H1 (cell line): ENCODE results near the gene VWA1.

ENCODE experiments used
- CHD2 ChIP-seq: IDR thresholded peaks from 2 replicates; pipeline ENCODE4 v1.6.1; 2012; ENCODE audit warnings: low read length, improper control_type of control experiment
- FOSL1 ChIP-seq: IDR thresholded peaks from 2 replicates; pipeline ENCODE4 v1.6.1; 2011; ENCODE audit warnings: mild to moderate bottlenecking, low read depth, low read length, moderate library complexity; ENCODE audit not compliant: insufficient read depth
- GTF2F1 ChIP-seq: IDR thresholded peaks from 2 replicates; pipeline ENCODE4 v1.6.1; 2012; ENCODE audit warnings: low read depth, low read length, improper control_type of control experiment, borderline replicate concordance
- HDAC6 ChIP-seq: IDR thresholded peaks from one replicate; pipeline ENCODE4 v1.7.1; 2012; ENCODE audit warnings: low read depth, mild to moderate bottlenecking, inconsistent platforms, low read length, moderate library complexity
- POLR2A ChIP-seq, 2 experiments: IDR thresholded peaks; 1 replicate in 1 of 2; 2 replicates in 1 of 2; pipeline ENCODE4 v1.6.1; 2011; ENCODE audit warnings: low read depth in 2 of 2, low read length in 2 of 2, mild to moderate bottlenecking in 2 of 2; ENCODE audit errors: control extremely low read depth in 1 of 2
- POLR2AphosphoS5 ChIP-seq: IDR thresholded peaks from 2 replicates; pipeline ENCODE4 v1.6.1; 2011; ENCODE audit warnings: low read depth, low read length
- SIN3A ChIP-seq, 2 experiments: IDR thresholded peaks in 1 of 2; conservative IDR thresholded peaks in 1 of 2; 2 replicates each; pipeline ENCODE4 v1.6.1; 2011 to 2012; ENCODE audit warnings: low read length in 2 of 2, improper control_type of control experiment in 1 of 2, low read depth in 1 of 2, mild to moderate bottlenecking in 1 of 2
- SP2 ChIP-seq: IDR thresholded peaks from 2 replicates; pipeline ENCODE4 v1.6.1; 2012; ENCODE audit warnings: mild to moderate bottlenecking, low read length, inconsistent platforms
- SP4 ChIP-seq: IDR thresholded peaks from 2 replicates; pipeline ENCODE4 v1.6.1; 2012; ENCODE audit warnings: low read length, inconsistent platforms
- ZNF274 ChIP-seq: IDR thresholded peaks from 2 replicates; pipeline ENCODE4 v1.7.0; 2012; ENCODE audit warnings: low read length, borderline replicate concordance; ENCODE audit errors: extremely low read depth
- TF ChIP-seq, protein P1 (sequence below), 3 experiments: IDR thresholded peaks; 1 replicate in 2 of 3; 2 replicates in 1 of 3; pipeline versions ENCODE4 v1.5.1 to v1.6.1; 2011; ENCODE audit warnings: low read length in 3 of 3, mild to moderate bottlenecking in 3 of 3, inconsistent platforms in 2 of 3, low read depth in 1 of 3, moderate library complexity in 1 of 3; ENCODE audit not compliant: insufficient read depth in 1 of 3; ENCODE audit errors: control extremely low read depth in 1 of 3
- TF ChIP-seq, protein P2 (sequence below): IDR thresholded peaks from 2 replicates; pipeline ENCODE4 v1.6.1; 2011; ENCODE audit warnings: low read depth, mild to moderate bottlenecking, low read length; ENCODE audit not compliant: insufficient read depth

DNA sequence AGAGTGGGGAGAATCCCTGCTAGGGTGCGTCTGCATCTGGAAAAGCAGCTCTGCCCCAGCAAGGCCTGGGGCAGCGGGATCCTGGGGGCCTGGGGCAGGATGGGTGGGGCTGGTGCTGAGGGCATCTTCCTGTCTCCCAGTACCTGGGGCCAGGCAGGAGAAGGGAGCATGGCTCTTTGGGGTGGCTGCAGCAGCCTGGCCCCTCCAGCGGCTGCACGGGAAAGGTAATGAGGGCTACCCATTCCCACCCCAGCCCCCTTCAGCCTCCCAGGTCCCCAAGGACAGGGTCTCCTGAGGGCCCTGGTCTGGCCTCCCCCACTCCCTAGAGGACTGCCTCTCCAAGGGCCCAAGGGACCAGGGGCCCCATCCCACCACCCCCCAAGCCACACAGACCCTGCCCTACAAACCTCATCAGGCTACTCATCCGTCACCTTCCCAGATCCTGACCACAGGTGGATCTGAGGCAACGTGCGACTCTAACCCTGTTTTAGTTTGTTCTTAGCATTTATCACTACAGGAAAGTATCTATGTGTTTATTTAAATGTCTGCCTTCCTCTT is 13.5 kb upstream of the VWA1 start:
- TF ChIP-seq SIN3A (conservative IDR thresholded peaks at IDR 0.05 in 1 of 2, IDR thresholded peaks at IDR 0.05 in 1 of 2; ENCODE audit: low read depth in 1 of 2, low read length in 2 of 2), result no peak
- TF ChIP-seq, protein P1, sequence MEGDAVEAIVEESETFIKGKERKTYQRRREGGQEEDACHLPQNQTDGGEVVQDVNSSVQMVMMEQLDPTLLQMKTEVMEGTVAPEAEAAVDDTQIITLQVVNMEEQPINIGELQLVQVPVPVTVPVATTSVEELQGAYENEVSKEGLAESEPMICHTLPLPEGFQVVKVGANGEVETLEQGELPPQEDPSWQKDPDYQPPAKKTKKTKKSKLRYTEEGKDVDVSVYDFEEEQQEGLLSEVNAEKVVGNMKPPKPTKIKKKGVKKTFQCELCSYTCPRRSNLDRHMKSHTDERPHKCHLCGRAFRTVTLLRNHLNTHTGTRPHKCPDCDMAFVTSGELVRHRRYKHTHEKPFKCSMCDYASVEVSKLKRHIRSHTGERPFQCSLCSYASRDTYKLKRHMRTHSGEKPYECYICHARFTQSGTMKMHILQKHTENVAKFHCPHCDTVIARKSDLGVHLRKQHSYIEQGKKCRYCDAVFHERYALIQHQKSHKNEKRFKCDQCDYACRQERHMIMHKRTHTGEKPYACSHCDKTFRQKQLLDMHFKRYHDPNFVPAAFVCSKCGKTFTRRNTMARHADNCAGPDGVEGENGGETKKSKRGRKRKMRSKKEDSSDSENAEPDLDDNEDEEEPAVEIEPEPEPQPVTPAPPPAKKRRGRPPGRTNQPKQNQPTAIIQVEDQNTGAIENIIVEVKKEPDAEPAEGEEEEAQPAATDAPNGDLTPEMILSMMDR (IDR thresholded peaks at IDR 0.05; ENCODE audit: control extremely low read depth in 1 of 3, insufficient read depth in 1 of 3, low read depth in 1 of 3, low read length in 3 of 3), result no peak
- no peak for TF ChIP-seq HDAC6
- no peak for TF ChIP-seq ZNF274
- TF ChIP-seq GTF2F1, result no peak
- TF ChIP-seq SP4, result no peak
- no peak for TF ChIP-seq CHD2
- no peak for TF ChIP-seq FOSL1
- TF ChIP-seq POLR2AphosphoS5, result no peak
- no peak for TF ChIP-seq SP2
- TF ChIP-seq, protein P2, sequence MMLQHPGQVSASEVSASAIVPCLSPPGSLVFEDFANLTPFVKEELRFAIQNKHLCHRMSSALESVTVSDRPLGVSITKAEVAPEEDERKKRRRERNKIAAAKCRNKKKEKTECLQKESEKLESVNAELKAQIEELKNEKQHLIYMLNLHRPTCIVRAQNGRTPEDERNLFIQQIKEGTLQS, result no peak
- TF ChIP-seq POLR2A (IDR thresholded peaks at IDR 0.05; ENCODE audit: control extremely low read depth in 1 of 2, low read depth in 2 of 2, low read length in 2 of 2), result no peak
